H1 (cell line): ENCODE data around the gene IFNA17.
"Not testable (repeated sequence)": the region's sequence is repeated elsewhere in the genome, so short reads cannot be mapped to it uniquely, and the experiment has no call there.

ENCODE experiments used
- CTCF ChIP-seq, 3 experiments: IDR thresholded peaks; 1 replicate in 2 of 3; 2 replicates in 1 of 3; pipeline versions ENCODE4 v1.5.1 to v1.6.1; 2011; ENCODE audit warnings: low read length in 3 of 3, mild to moderate bottlenecking in 3 of 3, inconsistent platforms in 2 of 3, low read depth in 1 of 3, moderate library complexity in 1 of 3; ENCODE audit not compliant: insufficient read depth in 1 of 3; ENCODE audit errors: control extremely low read depth in 1 of 3
- MAX ChIP-seq: IDR thresholded peaks from 2 replicates; pipeline ENCODE4 v1.6.1; 2012; ENCODE audit warnings: inconsistent platforms
- POLR2AphosphoS5 ChIP-seq: IDR thresholded peaks from 2 replicates; pipeline ENCODE4 v1.6.1; 2011; ENCODE audit warnings: low read depth, low read length
- SIN3A ChIP-seq, 2 experiments: IDR thresholded peaks in 1 of 2; conservative IDR thresholded peaks in 1 of 2; 2 replicates each; pipeline ENCODE4 v1.6.1; 2011 to 2012; ENCODE audit warnings: low read length in 2 of 2, improper control_type of control experiment in 1 of 2, low read depth in 1 of 2, mild to moderate bottlenecking in 1 of 2
- SP1 ChIP-seq: IDR thresholded peaks from 2 replicates; pipeline ENCODE4 v1.6.1; 2011; ENCODE audit warnings: low read depth, low read length
- SP2 ChIP-seq: IDR thresholded peaks from 2 replicates; pipeline ENCODE4 v1.6.1; 2012; ENCODE audit warnings: mild to moderate bottlenecking, low read length, inconsistent platforms
- SP4 ChIP-seq: IDR thresholded peaks from 2 replicates; pipeline ENCODE4 v1.6.1; 2012; ENCODE audit warnings: low read length, inconsistent platforms
- SUZ12 ChIP-seq: fragments of 200-600 bp; sonication (generic); IDR thresholded peaks from 2 replicates; pipeline ENCODE4 v1.6.1; 2012; ENCODE audit warnings: mild to moderate bottlenecking, inconsistent platforms, low read length, moderate library complexity, mixed read lengths
- YY1 ChIP-seq: IDR thresholded peaks from 2 replicates; pipeline ENCODE4 v1.6.1; 2011; ENCODE audit warnings: low read depth, mild to moderate bottlenecking, low read length

GRCh38 chr9:21207043-21207442, 21.0 kb downstream of the IFNA17 start, which contains the start of gene IFNA10:
- not testable (repeated sequence) for TF ChIP-seq POLR2AphosphoS5; MAX; SIN3A (conservative IDR thresholded peaks at IDR 0.05 in 1 of 2, IDR thresholded peaks at IDR 0.05 in 1 of 2; ENCODE audit: low read depth in 1 of 2, low read length in 2 of 2); SUZ12; SP4; YY1; CTCF (IDR thresholded peaks at IDR 0.05; ENCODE audit: control extremely low read depth in 1 of 3, insufficient read depth in 1 of 3, low read depth in 1 of 3, low read length in 3 of 3); SP1; SP2
